Ovary (tissue), 9 donors: ENCODE data around the gene ARL5B. TPM values are rescaled to one million over a fixed set of nuclear protein-coding genes. Genes with fewer than 3 reads are reported as not detected.

Experiments used
- DNase-seq, 5 donors: peaks; one replicate each; pipeline ENCODE4 v3.0.0-alpha.2; 2019 to 2020
- H3K27ac ChIP-seq, 2 donors: fragments of 200-600 bp; one replicate each; pipeline versions ENCODE4 v1.5.1 to v1.8.0; 2019 to 2022
- H3K27me3 ChIP-seq: fragments of 200-600 bp; one replicate; pipeline ENCODE4 v1.8.0; 2022
- H3K36me3 ChIP-seq: fragments of 200-600 bp; sonication (generic); one replicate; pipeline ENCODE4 v1.5.1; 2019
- H3K4me1 ChIP-seq: one replicate; pipeline ENCODE4 v1.8.1; 2013; ENCODE audit warnings: mild to moderate bottlenecking, moderate library complexity; ENCODE audit not compliant: insufficient read depth
- H3K4me3 ChIP-seq: fragments of 200-600 bp; sonication (generic); one replicate; pipeline ENCODE4 v1.5.1; 2017
- H3K9me3 ChIP-seq, 2 donors: fragments of 200-600 bp in 1 of 2; sonication (generic) in 1 of 2; one replicate each; pipeline versions ENCODE4 v1.5.1 to v1.8.1; 2013 to 2019; ENCODE audit warnings: mild to moderate bottlenecking in 1 of 2, moderate library complexity in 1 of 2
- EP300 ChIP-seq: sonication (generic); formaldehyde crosslinking; IDR thresholded peaks from one replicate; pipeline ENCODE4 v1.6.1; 2017; ENCODE audit warnings: antibody characterized with exemption
- POLR2A ChIP-seq: fragments of 450-650 bp; IDR thresholded peaks from one replicate; pipeline ENCODE4 v1.6.1; 2017; ENCODE audit warnings: antibody characterized with exemption, mild to moderate bottlenecking, moderate library complexity
- WGBS, 3 donors: extraction: QIAGEN DNeasy Blood & Tissue Kit in 1 of 3; methylation state at CpG; one replicate each; pipeline versions ENCODE4 v1.1.5 to v1.1.7; 2013 to 2017; 5-methylcytosine and 5-hydroxymethylcytosine counted together
- intact Hi-C, 4 donors: fragments of 100-400 bp; cut with DNase I; formaldehyde crosslinking; loops; one replicate each; pipeline versions ENCODE4 v1.11.0 to v1.15.1; 2022 to 2023
- polyA plus RNA-seq, 2 donors: library from polyadenylated mRNA; stranded (reverse); fragments of 200-250 nt in 1 of 2; fragments of 350-450 nt in 1 of 2; fragmentation: Illumina TruSeq in 1 of 2; extraction: RNeasy Lipid Tissue Mini Kit (QIAGEN cat#74804) in 1 of 2; gene quantifications; one replicate each; pipeline ENCODE4 v1.2.3, GENCODE V29; 2013 to 2014
- total RNA-seq, 7 donors: library from RNA; depleted of rRNA in 2 of 7; stranded (reverse); fragments of >200 nt in 2 of 7; fragmentation: NEBNext Ultra II Directional in 3 of 7; extraction: Animal tissue kit (Norgen Biotek cat#: 25700) in 3 of 7; gene quantifications; one replicate each; pipeline versions ENCODE4 v1.1.0 to v1.2.4, GENCODE V29; 2016 to 2023
- TF ChIP-seq, protein P1 (sequence below), 3 donors: fragments of 450-650 bp in 2 of 3; fragments of 200-600 bp in 1 of 3; IDR thresholded peaks; one replicate each; pipeline versions ENCODE4 v1.5.1 to v1.8.0; 2016 to 2022; ENCODE audit warnings: antibody characterized with exemption in 3 of 3, mild to moderate bottlenecking in 1 of 3
- donor health status: DM: no; HTN: no; CAD: no; lungs with moderate emphysema.
- donor health status: DM: no; HTN: no; CAD: no.
- donor health status: Bipolar disorder and iron deficiency.
- donor health status: DM: yes; HTN: yes; CAD: no.
- donor health status: DM: no; HTN: no; CAD: no.
- donor health status: DM: yes; HTN: yes; CAD: no.

The ARL5B gene
- total and polyA plus RNA-seq, 9 donors, result 6.0 to 19.1 (median 12.8) TPM

DNA sequence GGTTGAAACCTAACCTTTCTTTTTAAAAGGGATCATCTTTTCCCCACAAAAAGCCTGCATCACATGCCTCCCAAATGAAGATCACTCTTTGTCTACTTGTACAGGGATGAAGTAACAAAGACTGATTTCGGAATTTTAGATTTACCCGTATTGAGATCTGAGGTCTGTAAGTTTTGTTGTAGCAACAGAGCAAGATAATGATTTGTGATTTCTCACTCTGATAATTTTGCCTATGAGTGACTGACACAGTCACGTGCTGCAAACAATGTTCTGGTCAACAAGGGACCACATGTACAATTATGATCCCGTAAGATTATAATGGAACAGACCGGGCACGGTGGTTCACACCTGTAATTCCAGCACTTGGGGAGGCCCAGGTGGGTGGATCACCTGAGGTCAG, 31.3 kb downstream of the ARL5B start:
- DNase-seq, result no peak
- no peaks in the 10 kb centered on the region for H3K27me3 ChIP-seq
- no peak overlapping the region for H3K4me3 ChIP-seq
- TF ChIP-seq EP300, result no peak
- TF ChIP-seq, protein P1, sequence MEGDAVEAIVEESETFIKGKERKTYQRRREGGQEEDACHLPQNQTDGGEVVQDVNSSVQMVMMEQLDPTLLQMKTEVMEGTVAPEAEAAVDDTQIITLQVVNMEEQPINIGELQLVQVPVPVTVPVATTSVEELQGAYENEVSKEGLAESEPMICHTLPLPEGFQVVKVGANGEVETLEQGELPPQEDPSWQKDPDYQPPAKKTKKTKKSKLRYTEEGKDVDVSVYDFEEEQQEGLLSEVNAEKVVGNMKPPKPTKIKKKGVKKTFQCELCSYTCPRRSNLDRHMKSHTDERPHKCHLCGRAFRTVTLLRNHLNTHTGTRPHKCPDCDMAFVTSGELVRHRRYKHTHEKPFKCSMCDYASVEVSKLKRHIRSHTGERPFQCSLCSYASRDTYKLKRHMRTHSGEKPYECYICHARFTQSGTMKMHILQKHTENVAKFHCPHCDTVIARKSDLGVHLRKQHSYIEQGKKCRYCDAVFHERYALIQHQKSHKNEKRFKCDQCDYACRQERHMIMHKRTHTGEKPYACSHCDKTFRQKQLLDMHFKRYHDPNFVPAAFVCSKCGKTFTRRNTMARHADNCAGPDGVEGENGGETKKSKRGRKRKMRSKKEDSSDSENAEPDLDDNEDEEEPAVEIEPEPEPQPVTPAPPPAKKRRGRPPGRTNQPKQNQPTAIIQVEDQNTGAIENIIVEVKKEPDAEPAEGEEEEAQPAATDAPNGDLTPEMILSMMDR (IDR thresholded peaks at IDR 0.05), result no peak
- TF ChIP-seq POLR2A, result no peak
- H3K36me3 ChIP-seq, result no peaks in the 10 kb centered on the region
- H3K4me1 ChIP-seq, result no peaks in the 10 kb centered on the region
- H3K9me3 ChIP-seq, result no peaks in the 10 kb centered on the region
- H3K27ac ChIP-seq, result no peak overlapping the region
- intact Hi-C loops, result no loop called here
- WGBS, 3 donors, result 88 to 93% (median 93%) methylated on average over 6 of the region's 6 CpGs

DNA sequence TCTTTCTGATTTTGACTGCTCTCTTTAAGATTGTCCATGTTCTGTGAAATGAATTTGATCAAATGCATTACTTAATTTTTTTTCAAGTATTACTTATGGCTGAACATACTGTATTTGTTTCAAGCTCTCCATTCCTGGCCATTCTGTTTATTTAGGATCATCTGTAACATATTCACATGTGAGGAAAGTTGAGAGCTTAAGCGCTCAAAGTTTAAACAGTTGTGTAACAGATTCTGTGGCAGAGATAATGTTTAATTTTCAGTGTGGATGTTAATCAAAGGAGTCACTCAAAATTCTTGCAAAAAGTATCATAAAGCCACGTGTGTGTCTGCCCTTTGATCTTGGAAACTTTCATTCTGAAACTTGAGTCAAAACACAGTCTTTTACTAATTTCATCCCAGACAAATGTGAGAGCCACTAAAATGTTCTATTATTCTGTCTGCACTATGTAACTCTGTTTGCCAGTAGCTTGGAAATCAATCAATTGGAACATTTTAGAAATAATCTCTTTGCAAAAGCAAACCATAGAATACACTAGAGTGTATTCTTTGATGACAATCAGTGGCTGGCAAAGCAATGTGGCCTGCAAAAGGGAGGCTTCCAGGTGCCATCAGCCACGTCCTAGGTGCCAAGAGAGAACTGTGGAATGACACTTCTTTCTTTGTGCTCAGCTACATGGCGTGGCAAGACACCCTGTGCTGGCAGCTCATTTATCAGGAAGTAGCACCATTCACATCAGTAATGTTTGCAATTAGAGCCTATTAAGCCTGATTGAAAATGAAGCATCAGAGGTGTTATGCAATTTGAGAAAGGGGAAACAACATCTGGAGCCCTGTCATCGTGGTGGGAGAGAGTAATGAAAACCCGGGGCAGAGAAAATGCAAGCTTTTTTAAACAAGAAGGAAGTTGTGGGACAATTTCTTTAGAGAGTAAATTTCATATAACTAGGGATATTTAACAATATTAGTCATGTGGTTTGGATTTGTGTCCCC, 40.9 kb downstream of the ARL5B start:
- H3K27me3 ChIP-seq, result no peaks in the 10 kb centered on the region
- 63 to 64% (median 63%) methylated on average over 6 of the region's 6 CpGs for WGBS, 3 donors
- H3K4me3 ChIP-seq, result no peak overlapping the region
- no peak for TF ChIP-seq POLR2A
- TF ChIP-seq, protein P1 (IDR thresholded peaks at IDR 0.05), result no peak
- TF ChIP-seq EP300, result no peak
- no peak for DNase-seq
- no peak overlapping the region for H3K27ac ChIP-seq
- intact Hi-C loops, result no loop called here
- no peaks in the 10 kb centered on the region for H3K4me1 ChIP-seq
- no peaks in the 10 kb centered on the region for H3K9me3 ChIP-seq
- H3K36me3 ChIP-seq, result no peaks in the 10 kb centered on the region

DNA sequence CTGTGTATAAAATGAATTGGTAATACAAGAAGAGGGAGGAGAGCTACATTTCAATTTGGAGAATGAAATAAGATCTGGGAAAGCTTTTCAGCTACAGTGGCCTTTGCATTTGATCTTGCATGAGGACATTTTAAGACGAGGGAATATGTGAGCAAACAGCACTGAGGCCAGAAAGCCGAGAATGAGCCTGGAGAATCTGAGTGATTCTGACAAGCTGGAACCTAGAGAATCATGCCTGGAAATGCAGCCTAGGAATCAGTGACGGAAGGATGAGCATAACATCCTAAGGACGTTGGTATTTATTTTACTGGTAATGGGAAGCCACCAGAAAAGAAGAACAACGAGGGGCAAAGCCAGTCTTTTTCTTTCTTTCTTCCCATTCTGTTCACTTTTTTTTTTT, 44.3 kb downstream of the ARL5B start:
- H3K9me3 ChIP-seq, result no peaks in the 10 kb centered on the region
- H3K27me3 ChIP-seq, result no peaks in the 10 kb centered on the region
- 74 to 80% (median 79%) methylated on average over 5 of the region's 5 CpGs for WGBS, 3 donors
- H3K27ac ChIP-seq, result no peak overlapping the region
- no peak overlapping the region for H3K4me3 ChIP-seq
- H3K4me1 ChIP-seq, result no peaks in the 10 kb centered on the region
- no peak for DNase-seq
- intact Hi-C loops, result no loop called here
- no peak for TF ChIP-seq EP300
- TF ChIP-seq, protein P1 (IDR thresholded peaks at IDR 0.05), result no peak
- no peak for TF ChIP-seq POLR2A
- H3K36me3 ChIP-seq, result no peaks in the 10 kb centered on the region

DNA sequence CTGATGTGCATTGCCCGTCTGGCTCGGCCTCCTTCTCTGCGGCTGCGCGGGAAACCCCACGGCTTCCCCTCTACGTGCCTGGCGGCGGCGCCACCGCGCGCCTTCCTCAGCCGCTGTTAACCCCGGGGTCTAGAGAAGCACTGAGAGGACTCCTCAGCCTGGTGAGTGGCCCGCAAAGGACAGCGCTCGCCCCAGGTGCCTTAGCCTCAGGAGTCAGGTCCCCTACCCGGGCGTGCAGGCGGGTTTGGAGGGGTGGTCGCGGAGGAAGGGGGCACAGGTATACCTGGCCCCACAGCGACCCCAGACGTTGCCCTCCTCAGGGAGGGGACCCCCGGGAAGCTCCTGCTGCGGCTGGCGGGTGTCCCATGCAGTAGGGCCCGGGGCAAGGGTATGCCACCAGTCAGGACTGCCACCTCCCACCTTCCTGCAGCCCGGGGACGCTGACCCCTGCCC, 51.0 kb downstream of the ARL5B start:
- TF ChIP-seq, protein P1 (IDR thresholded peaks at IDR 0.05), result no peak
- TF ChIP-seq EP300 (no peak), POLR2A (no peak)
- Histone ChIP-seq H3K27me3 (no peaks in the 10 kb centered on the region), H3K9me3 (no peaks in the 10 kb centered on the region), H3K27ac (no peak overlapping the region), H3K4me3 (no peak overlapping the region), H3K4me1 (no peaks in the 10 kb centered on the region), H3K36me3 (no peaks in the 10 kb centered on the region)
- no peak for DNase-seq
- WGBS, 3 donors, result 83 to 94% (median 90%) methylated on average over 31 of the region's 31 CpGs
- intact Hi-C loops, result no loop called here
